SKM-1 treated with dmso at 0.1 percent for 144 hours (cell line): ENCODE data around the gene ALDH3B2.

ENCODE experiments used
- DNase-seq: peaks from one replicate; lab custom pipeline; 2025; ENCODE audit not compliant: unreplicated experiment; lab: John Stamatoyannopoulos, UW

ALDH3B2 gene

DNA sequence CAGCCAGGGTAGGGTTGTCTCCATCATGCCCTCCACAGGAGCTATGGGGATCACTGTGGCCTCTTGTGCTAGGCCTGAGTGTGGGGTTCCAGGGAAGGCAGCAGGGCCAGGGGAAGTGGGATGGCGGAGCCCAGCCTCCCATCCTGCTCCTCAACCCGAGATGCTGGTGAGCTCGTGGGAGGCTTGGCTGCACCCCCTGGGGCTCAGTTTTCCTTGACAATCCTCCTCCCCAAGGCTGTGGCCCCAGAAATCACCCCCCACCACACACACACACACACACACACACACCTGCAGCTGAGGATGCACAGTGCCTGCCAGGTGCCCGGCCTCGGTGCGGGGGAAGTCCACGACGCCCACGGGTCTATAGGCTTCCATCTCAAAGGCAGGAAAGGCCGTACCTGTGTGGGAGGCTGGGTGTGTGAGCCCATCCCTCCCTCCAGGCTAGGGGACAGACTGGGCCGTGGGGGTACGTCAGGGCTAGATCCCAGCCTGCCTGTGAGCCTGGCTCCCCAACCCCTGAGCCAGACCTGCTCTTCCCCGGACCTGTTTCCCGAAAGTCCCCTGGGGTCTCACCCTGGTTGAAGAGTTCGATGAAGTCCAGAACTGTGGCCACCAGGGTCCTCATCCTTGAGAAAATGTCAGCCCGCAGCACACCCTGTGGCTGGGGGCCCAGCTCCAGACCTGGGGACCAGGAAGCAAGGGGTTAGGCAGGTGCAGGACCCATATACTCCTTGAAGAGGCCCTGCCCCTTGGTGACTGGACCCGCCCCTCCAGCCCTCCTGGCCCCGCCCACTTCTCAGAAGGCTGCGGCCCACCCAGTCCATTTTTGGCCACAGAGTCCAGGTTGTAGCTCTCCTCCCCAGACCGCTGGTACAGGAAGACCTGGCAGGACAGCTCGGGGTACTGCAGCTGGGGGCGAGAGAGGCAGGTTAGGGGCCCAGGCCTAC, 29.7 kb downstream of the ALDH3B2 start:
- DNase-seq = no peak

DNA sequence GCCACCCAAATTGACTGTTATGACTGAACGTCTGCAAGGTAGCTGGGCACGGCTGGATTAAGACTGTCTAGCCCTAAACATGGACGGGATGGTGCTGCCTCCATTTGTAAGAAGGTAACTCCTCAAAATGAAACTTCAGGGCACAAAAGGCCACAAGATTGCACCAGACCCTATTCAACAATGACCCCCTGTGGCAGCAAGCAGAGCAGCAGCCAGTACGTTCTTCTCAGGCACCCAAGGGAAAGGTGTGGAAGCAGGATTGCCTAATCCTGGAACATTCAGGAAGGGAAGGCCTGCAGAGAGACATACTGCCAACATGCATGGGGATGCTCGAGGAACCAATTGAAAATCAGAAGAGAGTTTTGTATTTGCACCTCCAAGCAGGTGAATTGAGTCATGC, 30.4 kb downstream of the ALDH3B2 start:
- no peak for DNase-seq

DNA sequence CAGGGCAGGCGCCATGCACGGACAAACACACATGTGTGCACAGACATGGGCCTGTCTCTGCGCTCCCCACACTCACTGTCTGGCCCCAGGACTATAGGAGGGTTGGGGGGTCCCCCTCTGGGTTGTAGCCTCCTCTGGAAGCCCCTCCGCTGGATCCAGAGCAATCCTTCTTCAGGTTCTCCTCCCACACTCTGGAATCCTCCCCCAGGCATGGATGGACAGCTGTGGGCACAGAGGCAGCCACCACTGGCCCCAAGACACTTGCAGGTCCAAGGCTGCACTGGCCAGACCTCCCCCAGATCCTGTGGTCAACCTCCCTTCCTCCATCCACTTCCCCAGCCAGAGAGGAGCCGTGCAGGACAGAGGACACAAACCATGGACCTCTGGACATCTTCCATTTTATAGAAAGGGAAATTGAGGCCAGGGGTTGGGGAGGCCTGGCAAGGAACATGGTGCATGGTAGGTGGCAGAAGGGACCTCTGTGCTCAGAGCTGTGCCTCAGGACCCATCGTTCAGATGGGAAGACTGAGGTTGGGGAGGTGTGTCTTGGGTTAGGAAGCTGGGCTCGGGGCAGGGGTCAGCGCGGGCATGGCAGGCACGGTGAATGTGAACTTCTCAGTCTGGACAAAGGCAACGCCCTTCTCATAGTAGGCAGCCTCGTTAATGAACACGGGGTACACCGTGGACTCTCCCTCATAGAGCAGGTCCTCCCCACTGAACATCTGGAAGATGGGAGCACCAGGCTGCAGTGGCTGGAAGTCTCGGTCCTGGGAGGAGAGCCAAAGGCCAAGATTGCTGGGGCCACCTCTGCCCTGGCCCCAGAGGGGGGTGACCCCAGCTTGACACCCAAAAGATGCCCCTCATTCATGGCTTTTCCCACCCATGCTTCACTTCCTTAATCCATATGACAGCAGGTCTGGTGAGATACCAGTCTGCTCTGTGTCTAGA, 32.0 kb downstream of the ALDH3B2 start:
- no peak for DNase-seq

DNA sequence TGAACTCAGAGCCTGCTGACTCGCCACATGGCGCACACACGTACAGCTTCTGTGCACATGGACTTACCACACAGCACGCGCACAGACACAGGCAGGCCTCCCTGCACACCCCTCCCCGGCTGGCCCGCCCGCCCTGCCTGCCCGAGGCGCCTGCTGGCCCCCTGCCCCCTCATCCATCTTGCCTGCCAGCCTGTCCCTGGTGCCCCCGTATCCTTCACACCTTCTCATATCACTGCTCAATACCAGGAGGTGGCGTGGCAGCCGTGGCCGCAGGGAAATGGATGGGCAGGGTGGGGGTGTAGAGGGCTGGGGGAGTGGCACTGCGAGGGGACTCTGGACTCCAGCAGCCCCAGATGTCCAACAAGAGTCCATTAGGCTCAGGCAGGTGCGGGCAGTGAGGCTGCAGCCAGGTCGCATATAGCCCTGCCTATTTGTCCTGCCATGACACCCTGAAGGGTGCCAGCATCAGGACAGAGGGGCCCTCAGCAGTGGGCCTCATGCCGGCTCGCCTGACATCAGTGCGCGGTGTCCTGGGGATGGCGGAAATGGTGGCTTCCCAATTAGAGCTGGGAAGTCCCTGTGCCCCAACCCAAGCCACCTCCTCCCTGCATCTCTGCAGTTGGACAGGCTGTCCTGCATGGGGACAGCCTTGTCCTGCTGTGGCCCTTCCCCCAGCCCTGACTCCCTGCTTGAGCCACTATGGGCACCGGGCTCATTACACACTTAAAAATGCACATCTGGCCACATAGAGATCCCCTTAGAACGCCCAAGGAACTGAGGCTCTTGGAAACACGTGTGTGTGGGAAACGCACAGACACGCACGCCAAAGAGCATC, 32.9 kb downstream of the ALDH3B2 start:
- no peak for DNase-seq

DNA sequence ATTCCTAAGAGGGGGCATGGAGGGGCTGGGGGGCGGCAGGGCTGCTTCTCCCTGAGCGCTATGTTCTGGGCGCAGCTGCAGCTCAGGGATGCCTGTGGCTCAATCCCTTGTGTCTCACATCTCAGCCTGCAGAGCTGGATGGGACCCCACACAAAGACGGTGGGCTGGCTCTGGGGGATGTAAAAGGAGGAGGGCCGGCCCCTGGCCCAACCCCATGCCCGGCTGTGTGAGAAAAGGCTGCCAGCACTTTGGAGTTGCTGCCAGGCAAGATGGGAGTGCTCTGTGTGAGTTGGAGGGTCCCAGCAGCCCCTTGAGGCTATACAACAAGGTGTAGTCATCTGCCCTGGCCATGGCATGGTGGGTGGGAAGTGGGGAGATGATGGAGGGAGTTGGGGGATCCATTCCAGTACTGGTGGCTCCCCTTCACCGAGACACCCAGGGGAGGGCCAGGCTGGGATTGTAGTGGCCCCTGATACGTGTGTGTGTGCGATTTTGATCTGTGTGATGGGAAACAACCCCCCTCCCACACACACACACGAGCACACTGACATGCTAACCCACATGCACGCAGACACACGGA, 33.6 kb downstream of the ALDH3B2 start:
- no peak for DNase-seq

DNA sequence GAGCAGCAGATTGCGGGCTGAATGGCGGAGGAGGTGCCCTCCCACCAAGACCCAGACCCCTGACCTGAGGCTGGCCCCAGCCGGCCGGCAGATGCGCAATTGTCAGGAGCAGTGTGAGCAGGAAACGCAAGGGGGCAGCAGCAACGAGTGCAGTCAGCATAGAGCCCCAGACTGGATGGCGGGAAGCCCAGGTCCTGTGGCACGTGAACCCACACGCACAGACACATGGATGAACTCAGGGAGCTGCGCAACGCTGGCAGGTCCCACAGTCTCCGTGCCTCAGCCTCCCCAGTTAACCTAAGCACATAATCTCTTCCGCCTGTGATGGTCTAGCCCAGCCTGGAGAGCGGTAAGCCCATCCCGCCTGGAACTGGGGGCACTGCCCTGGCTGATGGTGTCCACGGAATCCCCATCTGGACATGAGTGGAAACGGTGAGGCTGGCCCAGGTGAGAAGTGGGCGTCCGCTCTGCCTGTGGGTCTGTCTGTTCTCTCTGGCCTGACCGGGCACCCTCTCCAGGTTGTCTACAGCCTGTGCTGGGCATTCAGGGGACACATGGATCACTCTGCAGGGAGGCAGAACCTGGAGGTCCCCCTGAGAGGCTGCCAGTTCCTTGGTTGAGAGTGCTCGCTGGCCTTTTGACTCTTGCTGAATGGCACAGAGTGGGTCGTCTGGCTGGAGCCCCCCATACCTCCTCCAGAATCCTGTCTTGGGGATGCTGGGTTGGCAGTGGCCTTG, 34.2 kb downstream of the ALDH3B2 start:
- DNase-seq = peak; percentile 55

DNA sequence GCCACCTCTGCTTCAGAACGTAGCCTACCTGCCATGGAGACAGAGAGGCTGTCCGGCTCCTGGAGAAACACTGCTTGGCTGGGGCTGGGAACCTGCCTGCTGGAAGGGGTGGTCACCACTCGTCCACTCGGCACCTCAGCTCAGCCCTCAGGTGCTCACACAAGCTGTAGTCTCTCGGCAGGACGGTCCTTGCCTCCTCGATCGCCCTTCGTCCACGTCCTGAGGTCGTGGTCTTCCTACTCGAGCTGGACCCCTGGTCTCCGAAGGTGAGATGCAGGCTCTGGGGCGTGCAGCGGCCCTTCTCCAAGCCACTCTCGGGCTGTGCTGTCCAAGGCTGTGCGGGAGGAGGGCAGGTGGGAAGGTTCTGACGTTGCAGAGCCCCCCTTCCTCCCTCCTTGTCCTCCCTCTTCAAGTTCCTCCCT, 35.0 kb downstream of the ALDH3B2 start, which contains the start of gene TBX10:
TSS of gene TBX10 (minus strand) at position 326 of the 422 bp plus-strand sequence. CDS start at position 35, 291 bp downstream.
- DNase-seq = no peak

DNA sequence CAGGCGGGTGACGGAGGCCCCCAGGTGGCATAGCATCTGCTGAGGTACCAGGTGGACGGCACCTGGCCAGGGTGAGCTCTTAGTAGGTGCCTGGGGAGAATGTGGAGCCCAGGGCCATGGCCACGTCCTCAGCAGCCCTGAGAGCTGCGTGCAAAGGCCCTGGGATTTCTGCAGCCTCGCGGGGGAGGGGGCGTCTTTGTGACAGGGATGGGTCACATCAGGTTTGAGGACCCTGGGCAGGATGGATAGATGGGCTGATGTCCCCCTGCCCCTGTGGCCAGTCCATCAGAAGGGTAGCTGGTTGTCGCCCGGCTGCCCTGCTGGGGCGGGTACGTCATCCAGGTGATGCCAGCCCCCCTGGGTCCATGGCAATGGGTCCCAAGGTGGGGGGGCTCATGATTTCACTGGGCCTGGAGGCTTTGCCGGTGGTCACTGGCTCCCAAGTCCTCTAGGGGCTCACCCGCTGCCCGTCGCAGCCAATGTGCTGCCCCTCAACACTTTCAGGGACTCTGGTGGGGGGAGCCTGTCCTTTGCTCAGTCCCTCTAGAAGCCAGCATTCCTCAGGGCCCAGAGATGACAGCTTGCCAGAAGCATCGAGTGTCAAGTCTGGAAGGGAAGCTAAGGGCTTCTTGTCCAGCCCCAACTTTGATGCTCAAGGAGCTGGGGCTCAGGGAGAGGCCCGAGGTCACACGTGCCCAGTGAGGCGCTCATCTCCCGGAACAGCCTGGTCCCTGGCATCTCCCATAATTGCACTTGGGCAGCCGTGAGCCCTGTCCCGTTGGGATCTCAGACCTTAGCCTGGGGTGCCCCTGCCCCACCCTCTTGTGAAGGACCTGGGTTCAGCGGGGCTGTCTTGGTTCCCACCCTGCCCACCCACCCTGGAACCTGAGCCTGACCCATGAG, 35.6 kb downstream of the ALDH3B2 start:
- DNase-seq = no peak

DNA sequence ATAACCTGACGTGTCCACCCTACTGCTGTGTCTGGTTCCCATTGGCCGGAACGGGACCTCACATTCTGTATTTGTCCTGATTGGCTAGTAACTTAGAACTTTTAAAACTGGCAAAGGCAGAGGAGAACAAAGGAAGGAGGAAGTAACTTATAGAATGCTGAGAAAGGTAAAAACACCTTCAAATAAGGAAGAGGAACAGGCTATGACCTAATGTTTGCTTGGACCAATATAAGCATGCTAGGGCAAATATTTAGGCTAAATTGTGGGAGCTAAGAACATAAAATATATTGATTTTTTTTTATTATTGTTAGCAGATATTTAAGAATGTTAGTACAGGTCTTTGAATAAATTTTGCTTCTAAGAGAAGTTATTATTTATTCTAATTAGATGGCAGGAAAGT, 37.0 kb downstream of the ALDH3B2 start:
- DNase-seq = peak; percentile 13

DNA sequence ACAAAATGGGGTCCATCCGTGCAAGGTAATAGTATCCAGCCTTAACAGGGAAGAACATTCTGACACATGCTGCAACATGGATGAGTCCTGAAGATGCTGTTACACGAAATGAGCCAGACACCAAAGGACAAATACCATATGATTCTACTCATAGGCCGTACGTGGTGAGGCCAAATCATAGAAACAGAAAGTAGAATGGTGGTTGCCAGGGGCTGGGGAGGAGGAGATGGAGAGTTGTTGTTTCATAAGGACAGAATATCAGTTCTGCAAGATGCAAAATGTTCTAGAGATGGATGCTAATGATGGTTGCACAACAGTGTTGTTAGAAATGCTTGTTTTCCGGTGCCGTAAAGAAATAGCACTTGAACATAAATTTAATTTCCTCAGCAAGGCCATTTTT, 37.5 kb downstream of the ALDH3B2 start:
- DNase-seq = no peak

DNA sequence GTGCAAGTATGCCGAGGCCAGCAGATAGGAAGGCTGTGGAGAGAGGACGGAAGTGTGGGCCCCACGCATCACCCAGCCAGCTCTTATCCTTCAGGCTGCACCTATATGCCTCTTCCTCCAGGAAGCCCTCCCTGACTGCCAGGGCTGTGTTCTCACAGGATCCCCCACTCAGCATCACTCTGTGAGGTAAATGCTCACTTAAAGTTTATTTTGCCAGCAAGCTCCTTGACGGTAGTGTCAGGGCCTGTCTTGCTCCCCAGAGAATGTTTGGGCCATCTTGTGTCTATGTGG, 39.2 kb downstream of the ALDH3B2 start:
- DNase-seq = no peak

DNA sequence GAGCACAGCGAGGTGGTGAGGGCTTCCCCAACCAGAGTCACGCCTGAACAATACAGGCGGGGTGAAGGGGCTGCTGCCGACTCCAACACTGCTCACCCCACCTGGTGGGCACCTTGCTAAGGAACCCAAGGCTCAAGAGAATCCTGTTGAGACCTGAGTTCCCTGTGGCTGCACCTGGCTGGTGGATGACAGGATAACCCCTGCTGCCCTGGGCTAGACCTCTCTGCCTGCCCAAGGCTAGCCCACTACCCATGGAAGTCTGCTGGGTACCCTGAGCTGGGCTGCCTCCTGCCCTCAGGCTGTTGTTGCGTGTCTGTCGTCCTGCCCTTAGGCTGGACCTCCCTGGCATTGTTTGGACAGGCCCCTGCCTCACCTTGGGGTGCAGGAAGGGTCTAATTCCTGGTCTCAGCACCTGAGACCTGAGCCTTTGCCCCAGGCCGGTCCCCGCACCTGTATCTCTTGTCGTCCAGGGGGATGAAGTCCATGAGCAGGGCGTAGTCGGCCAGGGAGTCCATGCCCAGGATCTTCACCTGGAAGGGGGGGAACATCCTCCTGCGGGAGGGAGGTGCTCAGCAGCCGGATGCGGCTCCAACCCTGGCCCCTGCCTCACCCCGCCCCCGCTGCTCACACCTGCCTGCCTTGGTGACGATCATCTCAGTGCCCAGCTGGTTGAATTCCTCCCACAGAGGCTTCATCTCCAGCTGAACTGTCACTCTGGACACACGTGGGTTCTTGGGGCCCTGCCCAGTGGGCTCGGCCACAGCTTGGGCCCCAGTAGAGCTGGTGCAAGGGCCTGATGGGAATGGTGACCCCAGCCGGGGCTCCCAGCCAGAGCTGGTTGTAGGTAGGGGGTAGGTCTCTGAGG, 39.8 kb downstream of the ALDH3B2 start:
- DNase-seq = no peak

DNA sequence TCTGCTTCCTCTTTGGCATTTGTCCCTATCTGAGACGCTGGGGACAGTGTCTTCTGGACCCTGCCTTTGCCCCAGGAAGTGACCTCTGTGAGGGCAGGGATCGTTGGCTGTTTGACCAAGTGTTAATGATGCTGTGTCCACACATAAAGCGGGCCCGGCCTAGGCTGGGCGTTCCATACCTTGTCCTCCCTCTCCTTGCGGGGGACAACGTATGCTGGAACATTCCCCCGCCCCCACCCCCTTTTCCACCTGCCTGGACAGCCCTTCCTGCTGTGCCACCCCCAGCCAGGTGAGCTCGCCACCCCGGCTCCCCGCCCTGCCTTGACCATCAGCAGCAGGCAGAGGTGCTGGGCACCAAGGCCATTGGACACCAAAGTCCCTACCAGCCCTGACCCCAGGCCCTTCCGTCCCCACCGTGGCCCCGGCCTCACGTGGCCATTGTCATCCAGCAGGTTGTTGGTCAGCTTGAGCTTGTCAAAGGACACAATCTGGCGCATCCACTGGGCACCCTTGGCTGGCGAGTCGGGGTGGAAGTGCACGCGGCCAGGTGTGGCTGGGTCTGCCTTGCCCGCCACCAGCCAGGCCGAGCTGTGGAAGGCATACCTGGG, 40.6 kb downstream of the ALDH3B2 start:
- DNase-seq = no peak

DNA sequence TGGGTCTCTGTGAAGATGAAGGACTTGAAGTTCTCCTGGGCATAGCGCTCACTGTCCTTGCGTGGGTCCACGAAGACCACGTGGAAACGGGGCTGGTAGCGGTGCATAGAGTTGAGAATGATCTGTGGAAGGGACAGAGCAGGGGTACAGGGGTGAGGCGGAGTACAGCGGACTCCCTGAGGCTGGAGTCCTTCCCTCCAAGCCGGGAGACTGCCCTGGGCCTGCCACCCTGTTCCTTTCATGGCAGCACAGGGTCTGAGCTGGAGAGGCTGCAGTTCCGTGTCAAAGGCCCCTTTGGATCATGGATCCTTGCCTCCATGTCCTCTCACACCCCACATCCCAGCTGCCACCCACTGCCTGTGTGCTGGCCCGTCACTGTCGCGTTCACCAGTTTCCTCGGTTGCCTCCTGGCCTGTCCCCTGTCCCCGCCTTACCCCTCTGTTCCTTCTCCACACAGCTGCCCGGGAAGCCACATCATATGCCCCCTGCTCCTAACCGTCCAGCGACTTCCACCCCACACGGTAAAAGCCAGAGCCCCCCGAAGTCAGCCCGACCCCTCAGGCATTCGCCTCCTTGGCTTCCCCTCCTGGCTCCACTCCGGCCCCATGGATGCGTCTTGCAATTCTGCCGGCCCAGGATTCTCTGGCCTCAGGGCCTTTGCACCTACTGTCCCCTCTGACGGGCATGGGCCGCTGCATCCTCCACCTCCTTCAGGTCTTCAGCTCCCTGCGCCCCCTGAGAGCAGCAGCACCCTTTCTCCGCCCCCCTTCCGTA, 41.3 kb downstream of the ALDH3B2 start:
- no peak for DNase-seq

DNA sequence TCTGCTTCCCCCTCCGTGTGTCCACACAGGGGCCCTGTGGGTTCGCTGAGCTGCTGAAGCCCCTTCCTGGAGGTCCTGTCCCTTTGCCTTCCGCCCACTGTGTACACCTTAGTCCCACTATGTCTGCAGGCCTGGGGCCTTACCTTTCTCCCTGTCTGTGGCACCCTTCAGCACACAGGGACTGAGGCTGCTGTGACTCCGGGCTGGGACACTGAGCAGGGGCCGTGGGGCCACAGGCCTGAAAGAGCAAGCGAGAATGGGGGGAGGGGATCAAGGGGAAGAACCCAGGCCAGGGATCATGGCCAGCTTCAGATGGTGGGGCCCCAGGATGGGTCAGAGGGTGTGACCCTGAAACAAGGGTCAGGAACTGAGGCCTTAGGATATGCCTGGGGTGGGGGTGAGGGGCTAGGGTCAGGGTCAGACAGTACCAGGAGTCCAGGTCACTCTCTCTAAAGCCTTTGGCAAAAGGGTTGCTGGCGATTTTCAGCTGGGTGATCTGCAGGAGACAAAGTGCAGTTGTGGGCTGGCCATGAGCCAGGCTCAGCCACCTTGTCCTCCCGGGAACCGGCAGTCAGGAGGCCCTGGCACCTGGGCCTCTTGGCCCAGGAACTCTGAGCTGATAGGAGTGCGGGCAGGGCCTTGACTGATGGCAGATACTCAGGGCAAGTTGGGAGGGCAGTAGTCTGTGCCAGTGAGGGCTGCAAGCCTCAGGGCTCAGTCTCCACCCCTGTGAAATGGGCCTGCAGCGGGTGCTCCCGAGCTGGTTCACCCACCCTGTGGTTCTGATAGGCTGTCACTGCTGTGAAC, 42.0 kb downstream of the ALDH3B2 start:
- DNase-seq = no peak

DNA sequence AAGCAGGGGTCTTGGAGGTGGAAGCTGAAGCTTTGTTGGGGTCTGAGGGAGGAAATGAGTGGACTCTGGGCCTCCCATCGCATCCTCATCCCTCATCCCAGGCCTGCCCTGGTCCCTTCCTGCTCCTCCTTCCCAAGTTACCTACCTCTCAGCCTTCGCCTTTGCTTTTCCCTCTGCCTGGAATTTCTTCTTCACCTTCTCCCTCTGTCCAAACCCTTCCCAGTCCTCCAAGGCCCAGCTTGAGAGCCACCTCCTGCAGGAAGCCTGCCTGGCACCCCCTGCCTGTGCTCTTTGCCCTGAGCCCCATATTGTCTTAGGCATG, 42.6 kb downstream of the ALDH3B2 start:
- no peak for DNase-seq
